GM12878 (cell line): ENCODE results near the gene ASB7. TPM values are rescaled to one million over a fixed set of nuclear protein-coding genes. Genes with fewer than 3 reads are reported as not detected.

Experiments
- ATAC-seq: fragments of 200-7000 bp; cut with Tn5 transposase; 3 replicates; pipeline ENCODE4 v1.9.1; 2020; ENCODE audit warnings: mild to moderate bottlenecking, moderate library complexity
- BruUV-seq: library from RNA; stranded (reverse); fragments of 400-500 nt; replicated peaks from 2 replicates; lab custom pipeline; 2021; lab: Mats Ljungman, UMichigan
- CTCF ChIA-PET: fragments of 300-600 bp; sonication (Branson Sonifier 250); formaldehyde crosslinking; extraction: SDS; loops from one replicate; lab custom pipeline; 2021; ENCODE audit warnings: inconsistent platforms; lab: Yijun Ruan, JAX
- POLR2A ChIA-PET: fragments of 350-600 bp; formaldehyde crosslinking; extraction: SDS; loops from one replicate; lab custom pipeline; 2021; ENCODE audit warnings: inconsistent platforms; lab: Charles Lee
- RAD21 ChIA-PET: fragments of 300-600 bp; sonication (Branson Sonifier 250); formaldehyde crosslinking; loops from one replicate; lab custom pipeline; 2023; ENCODE audit warnings: antibody characterized with exemption; ENCODE audit not compliant: unreplicated experiment; lab: Charles Lee
- SMC1A ChIA-PET: fragments of 300-600 bp; sonication (Branson Sonifier 250); formaldehyde crosslinking; loops from one replicate; lab custom pipeline; 2023; ENCODE audit not compliant: unreplicated experiment, uncharacterized antibody; lab: Charles Lee
- DNase-seq: peaks from one replicate; pipeline ENCODE4 v3.0.0-alpha.2; 2011; ENCODE audit warnings: low read depth, low spot score
- FAIRE-seq: peaks from 3 replicates; lab custom pipeline; 2011; peaks lifted over from hg19 to GRCh38; lab: Jason Lieb, UNC
- H2AFZ ChIP-seq: 2 replicates; pipeline ENCODE4 v1.6.0; 2011; ENCODE audit warnings: low read depth, low read length, control low read depth; ENCODE audit not compliant: control insufficient read depth
- H3K27ac ChIP-seq: 2 replicates; pipeline ENCODE4 v1.5.1; 2011; ENCODE audit warnings: control low read depth; ENCODE audit not compliant: control insufficient read depth, insufficient read depth
- H3K27me3 ChIP-seq, 2 experiments: replicated peaks in 1 of 2; 2 replicates each; pipeline versions ENCODE4 v1.6.0 to v1.6.1; 2011; ENCODE audit warnings: low read length in 1 of 2; ENCODE audit not compliant: control insufficient read depth in 2 of 2, insufficient read depth in 2 of 2
- H3K36me3 ChIP-seq, 2 experiments: 2 replicates each; pipeline ENCODE4 v1.5.1; 2011; ENCODE audit warnings: low read length in 1 of 2; ENCODE audit not compliant: control insufficient read depth in 2 of 2, insufficient read depth in 2 of 2
- H3K4me1 ChIP-seq: 2 replicates; pipeline ENCODE4 v1.6.1; 2011; ENCODE audit warnings: mild to moderate bottlenecking, low read length, moderate library complexity, mixed read lengths; ENCODE audit not compliant: control insufficient read depth, insufficient read depth
- H3K4me2 ChIP-seq: 2 replicates; pipeline ENCODE4 v1.6.0; 2011; ENCODE audit warnings: control low read depth; ENCODE audit not compliant: control insufficient read depth, insufficient read depth
- H3K4me3 ChIP-seq: fragments of 200-600 bp; sonication (generic); 2 replicates; pipeline ENCODE4 v1.5.1; 2016
- H3K79me2 ChIP-seq: 2 replicates; pipeline ENCODE4 v1.6.0; 2011; ENCODE audit warnings: low read length; ENCODE audit not compliant: control insufficient read depth, insufficient read depth
- H3K9ac ChIP-seq: 2 replicates; pipeline ENCODE4 v1.8.0; 2011; ENCODE audit warnings: low read length, control low read depth, mixed read lengths; ENCODE audit not compliant: control insufficient read depth, insufficient read depth
- H3K9me3 ChIP-seq: replicated peaks from 3 replicates; pipeline ENCODE4 v1.5.1; 2011; ENCODE audit warnings: mild to moderate bottlenecking, low read length; ENCODE audit not compliant: control insufficient read depth, insufficient read depth
- H4K20me1 ChIP-seq: 2 replicates; pipeline ENCODE4 v1.6.0; 2011; ENCODE audit not compliant: control insufficient read depth, insufficient read depth
- BRCA1 ChIP-seq: IDR thresholded peaks from 2 replicates; pipeline ENCODE4 v1.6.1; 2011; ENCODE audit warnings: low read depth, low read length, improper control_type of control experiment
- DPF2 ChIP-seq: fragments of 450-650 bp; IDR thresholded peaks from 2 replicates; pipeline ENCODE4 v1.6.1; 2017; ENCODE audit warnings: mild to moderate bottlenecking
- E2F4 ChIP-seq: IDR thresholded peaks from 2 replicates; pipeline ENCODE4 v1.6.1; 2012; ENCODE audit warnings: low read depth, low read length, improper control_type of control experiment
- EGR1 ChIP-seq, 2 experiments: IDR thresholded peaks; 1 replicate in 1 of 2; 2 replicates in 1 of 2; pipeline ENCODE4 v1.6.1; 2011 to 2012; ENCODE audit warnings: low read depth in 2 of 2, low read length in 2 of 2, borderline replicate concordance in 1 of 2, mild to moderate bottlenecking in 1 of 2, moderate library complexity in 1 of 2
- FOXK2 ChIP-seq: fragments of 450-650 bp; IDR thresholded peaks from 2 replicates; pipeline ENCODE4 v1.6.1; 2017; ENCODE audit warnings: mild to moderate bottlenecking, moderate library complexity
- HCFC1 ChIP-seq: fragments of 150-350 bp; IDR thresholded peaks from 2 replicates; pipeline ENCODE4 v1.6.1; 2014; ENCODE audit warnings: low read length
- NFIC ChIP-seq: IDR thresholded peaks from 2 replicates; pipeline ENCODE4 v1.6.1; 2012; ENCODE audit warnings: low read depth, mild to moderate bottlenecking, inconsistent platforms, low read length, moderate library complexity
- POU2F2 ChIP-seq: IDR thresholded peaks from 3 replicates; pipeline ENCODE4 v1.6.1; 2011; ENCODE audit warnings: low read depth, mild to moderate bottlenecking, low read length, borderline replicate concordance
- RUNX3 ChIP-seq: IDR thresholded peaks from 2 replicates; pipeline ENCODE4 v1.6.1; 2012; ENCODE audit warnings: low read length, inconsistent platforms
- ZNF24 ChIP-seq: fragments of 450-650 bp; IDR thresholded peaks from 2 replicates; pipeline ENCODE4 v1.6.1; 2017; ENCODE audit warnings: antibody characterized with exemption, mild to moderate bottlenecking
- WGBS: methylation state at CpG from one replicate; pipeline ENCODE4 v1.1.6; 2016; ENCODE audit warnings: low lambda C conversion rate; ENCODE audit not compliant: insufficient replicate concordance, insufficient coverage; ENCODE audit errors: missing lambda C conversion rate; 5-methylcytosine and 5-hydroxymethylcytosine counted together
- in situ Hi-C: fragments of 300-500 bp; cut with MboI; formaldehyde crosslinking; loops from 9 replicates; pipeline ENCODE4 v1.14.3; 2018; ENCODE audit warnings: mixed read lengths
- intact Hi-C: fragments of 100-400 bp; cut with micrococcal nuclease; formaldehyde crosslinking; loops from one replicate; pipeline ENCODE4 v1.14.2; 2022; ENCODE audit not compliant: unreplicated experiment
- polyA plus RNA-seq, 11 experiments: library from polyadenylated mRNA; depleted of rRNA in 4 of 11; unstranded in 6 of 11; stranded (reverse) in 5 of 11; fragments of >200 nt; fragmentation: Nextera tagmentation in 4 of 11; fragmentation: Illumina TruSeq in 1 of 11; extraction: Ambion mirVana in 4 of 11; extraction: Trizol in 1 of 11; gene quantifications; 1 replicate in 1 of 11; 2 replicates in 10 of 11; pipeline versions ENCODE4 v1.2.1 to v1.2.3, GENCODE V29; 2011 to 2016; ENCODE audit warnings: inconsistent platforms in 2 of 11, missing spikeins in 2 of 11, low read depth in 1 of 11
- total RNA-seq, 4 experiments: library from RNA; depleted of rRNA in 3 of 4; stranded (reverse); fragments of >200 nt in 3 of 4; fragmentation: Illumina TruSeq in 1 of 4; extraction: Trizol in 1 of 4; gene quantifications; 2 replicates each; pipeline versions ENCODE4 v1.2.1 to v1.2.3, GENCODE V29; 2013 to 2021
- TF ChIP-seq, protein P1 (sequence below): fragments of 450-650 bp; IDR thresholded peaks from 2 replicates; pipeline ENCODE4 v1.6.1; 2017; ENCODE audit warnings: borderline replicate concordance
- TF ChIP-seq, protein P2 (sequence below): IDR thresholded peaks from 2 replicates; pipeline ENCODE4 v1.6.1; 2011; ENCODE audit warnings: borderline replicate concordance, low read depth, mild to moderate bottlenecking, moderate library complexity, low read length; ENCODE audit not compliant: insufficient read depth, poor library complexity, severe bottlenecking

The ASB7 gene
- total and polyA plus RNA-seq, 10 of the 15 experiments (the other 5 are each of a cell fraction or from before 2014, with no cell fraction given) = 2.7 to 13.9 (median 8.6) TPM

DNA sequence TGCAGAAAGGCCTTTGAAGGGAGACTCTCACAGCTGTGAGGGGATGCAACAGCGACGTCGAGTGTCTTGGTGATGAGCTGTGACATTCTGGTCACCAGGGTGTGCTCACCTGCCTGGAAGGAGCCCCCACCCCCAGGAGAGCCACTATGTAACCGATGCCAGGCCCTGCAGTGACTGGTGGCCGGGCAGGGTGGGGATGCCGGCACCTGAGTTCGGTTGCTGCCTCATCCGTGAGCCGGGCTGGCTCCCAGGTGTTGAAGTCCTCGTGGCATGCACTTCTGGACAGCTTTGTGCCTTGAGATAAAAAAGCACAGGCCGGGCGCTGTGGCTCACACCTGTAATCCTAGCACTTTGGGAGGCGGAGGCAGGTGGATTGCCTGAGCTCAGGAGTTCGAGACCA is 56.5 kb downstream of the ASB7 start:
- RAD21 ChIA-PET = no interaction called here
- no peak for TF ChIP-seq BRCA1
- TF ChIP-seq DPF2 = no peak
- TF ChIP-seq NFIC = no peak
- TF ChIP-seq E2F4 = no peak
- TF ChIP-seq RUNX3 = no peak
- TF ChIP-seq POU2F2 = no peak
- TF ChIP-seq, protein P1, sequence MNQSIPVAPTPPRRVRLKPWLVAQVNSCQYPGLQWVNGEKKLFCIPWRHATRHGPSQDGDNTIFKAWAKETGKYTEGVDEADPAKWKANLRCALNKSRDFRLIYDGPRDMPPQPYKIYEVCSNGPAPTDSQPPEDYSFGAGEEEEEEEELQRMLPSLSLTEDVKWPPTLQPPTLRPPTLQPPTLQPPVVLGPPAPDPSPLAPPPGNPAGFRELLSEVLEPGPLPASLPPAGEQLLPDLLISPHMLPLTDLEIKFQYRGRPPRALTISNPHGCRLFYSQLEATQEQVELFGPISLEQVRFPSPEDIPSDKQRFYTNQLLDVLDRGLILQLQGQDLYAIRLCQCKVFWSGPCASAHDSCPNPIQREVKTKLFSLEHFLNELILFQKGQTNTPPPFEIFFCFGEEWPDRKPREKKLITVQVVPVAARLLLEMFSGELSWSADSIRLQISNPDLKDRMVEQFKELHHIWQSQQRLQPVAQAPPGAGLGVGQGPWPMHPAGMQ = no peak
- TF ChIP-seq ZNF24 = no peak
- TF ChIP-seq, protein P2, sequence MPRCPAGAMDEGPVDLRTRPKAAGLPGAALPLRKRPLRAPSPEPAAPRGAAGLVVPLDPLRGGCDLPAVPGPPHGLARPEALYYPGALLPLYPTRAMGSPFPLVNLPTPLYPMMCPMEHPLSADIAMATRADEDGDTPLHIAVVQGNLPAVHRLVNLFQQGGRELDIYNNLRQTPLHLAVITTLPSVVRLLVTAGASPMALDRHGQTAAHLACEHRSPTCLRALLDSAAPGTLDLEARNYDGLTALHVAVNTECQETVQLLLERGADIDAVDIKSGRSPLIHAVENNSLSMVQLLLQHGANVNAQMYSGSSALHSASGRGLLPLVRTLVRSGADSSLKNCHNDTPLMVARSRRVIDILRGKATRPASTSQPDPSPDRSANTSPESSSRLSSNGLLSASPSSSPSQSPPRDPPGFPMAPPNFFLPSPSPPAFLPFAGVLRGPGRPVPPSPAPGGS = no peak
- no peak for TF ChIP-seq EGR1 (IDR thresholded peaks at IDR 0.05; ENCODE audit: borderline replicate concordance in 1 of 2, low read depth in 2 of 2, low read length in 2 of 2)
- no peak for TF ChIP-seq FOXK2
- TF ChIP-seq HCFC1 = no peak
- H3K9ac ChIP-seq = no peak overlapping the region
- no peaks in the 10 kb centered on the region for H3K36me3 ChIP-seq
- ATAC-seq = no peak
- H3K79me2 ChIP-seq = no peaks in the 10 kb centered on the region
- intact Hi-C loops (no loop called here), in situ Hi-C loops (no loop called here)
- no peak overlapping the region for H2AFZ ChIP-seq
- H3K27me3 ChIP-seq = no peaks in the 10 kb centered on the region
- H3K4me3 ChIP-seq = no peak overlapping the region
- H4K20me1 ChIP-seq = no peaks in the 10 kb centered on the region
- POLR2A ChIA-PET = no interaction called here
- no TSS peak for BruUV-seq
- WGBS = 74% methylated on average over 13 of the region's 14 CpGs
- no peaks in the 10 kb centered on the region for H3K9me3 ChIP-seq
- no peak for DNase-seq
- H3K4me1 ChIP-seq = no peaks in the 10 kb centered on the region
- no peak overlapping the region for H3K4me2 ChIP-seq
- SMC1A ChIA-PET = no interaction called here
- FAIRE-seq = no peak
- CTCF ChIA-PET = no interaction called here
- H3K27ac ChIP-seq = no peak overlapping the region
